Activated CD8-positive, alpha-beta T cell treated with anti-CD3 and anti-CD28 coated beads for 36 hours (primary cell): Measurements from ENCODE around the gene STIP1. TPM values are rescaled to one million over a fixed set of nuclear protein-coding genes. Genes with fewer than 3 reads are reported as not detected.

ENCODE experiments used
- ATAC-seq: fragments of 200-7000 bp; cut with Tn5 transposase; one replicate; pipeline ENCODE4 v1.10.0; 2021; ENCODE audit warnings: mild to moderate bottlenecking, moderate library complexity
- CTCF ChIA-PET: fragments of 350-600 bp; sonication (Branson Sonifier 250); formaldehyde crosslinking; loops from one replicate; lab custom pipeline; 2021; ENCODE audit warnings: antibody characterized with exemption; lab: Charles Lee
- POLR2A ChIA-PET: fragments of 350-600 bp; sonication (Branson Sonifier 250); formaldehyde crosslinking; loops from one replicate; lab custom pipeline; 2021; ENCODE audit warnings: antibody characterized with exemption; lab: Charles Lee
- DNase-seq: peaks from one replicate; pipeline ENCODE4 v3.0.0-alpha.2; 2020
- H3K27ac Mint-ChIP-seq: one replicate; pipeline ENCODE4 v1.8.0; 2021; ENCODE audit warnings: mild to moderate bottlenecking, mixed read lengths
- H3K27me3 Mint-ChIP-seq: one replicate; pipeline ENCODE4 v1.8.0; 2021; ENCODE audit warnings: mixed read lengths
- H3K36me3 Mint-ChIP-seq: one replicate; pipeline ENCODE4 v1.8.0; 2021; ENCODE audit warnings: low read depth, mixed read lengths
- H3K4me1 Mint-ChIP-seq: one replicate; pipeline ENCODE4 v1.8.0; 2021; ENCODE audit warnings: low read depth, mixed read lengths
- H3K4me3 Mint-ChIP-seq: one replicate; pipeline ENCODE4 v1.8.0; 2021; ENCODE audit warnings: mild to moderate bottlenecking, moderate library complexity, mixed read lengths
- H3K9me3 Mint-ChIP-seq: one replicate; pipeline ENCODE4 v1.8.0; 2021; ENCODE audit warnings: mixed read lengths
- CTCF ChIP-seq: fragments of 200-600 bp; IDR thresholded peaks from one replicate; pipeline ENCODE4 v1.8.0; 2022; ENCODE audit warnings: antibody characterized with exemption, mild to moderate bottlenecking
- intact Hi-C: fragments of 100-400 bp; cut with micrococcal nuclease; formaldehyde crosslinking; loops from one replicate; pipeline ENCODE4 v1.10.0; 2022
- total RNA-seq, 2 experiments: library from RNA; stranded (reverse); gene quantifications; one replicate each; pipeline ENCODE4 v1.2.3, GENCODE V29; 2021

Gene STIP1
- total RNA-seq, 2 experiments from 2014 or later: 396 to 416 TPM

GRCh38 chr11:64249563-64250414 lies 63.8 kb downstream of the STIP1 start:
- Mint-ChIP-seq H3K4me3 (peak overlapping the region; percentile 36), H3K27me3 (no peaks in the 10 kb centered on the region), H3K27ac (no peak overlapping the region), H3K4me1 (peaks cover 16% of the 10 kb centered on the region), H3K9me3 (no peaks in the 10 kb centered on the region), H3K36me3 (peaks cover 9% of the 10 kb centered on the region)
- no peak for TF ChIP-seq CTCF
- ChIA-PET CTCF (interaction anchor here (0.9 to 5.3 kb wide), 18 partner anchors 9 to 200 kb away, joined by 3 to 42 read pairs (median 4); partner anchors contain the start of genes BAD, CATSPERZ, FERMT3 and FKBP2), POLR2A (interaction anchor here (0.5 to 10.0 kb wide), 10 partner anchors 8 to 1256 kb away, joined by 3 to 132 read pairs (median 4); partner anchors contain the start of genes FERMT3 and FKBP2)
- DNase-seq (no peak), ATAC-seq (no peak)
- intact Hi-C loops: loop anchor here (10.0 kb wide), 1 partner anchor 55 kb away; the partner anchor contains the start of genes CATSPERZ and ESRRA

- Mint-ChIP-seq H3K27me3 (no peaks in the 10 kb centered on the region), H3K27ac (no peak overlapping the region), H3K4me3 (peak overlapping the region; percentile 78), H3K9me3 (no peaks in the 10 kb centered on the region), H3K36me3 (peaks cover 6% of the 10 kb centered on the region), H3K4me1 (peaks cover 16% of the 10 kb centered on the region)
- no peak for TF ChIP-seq CTCF
- ChIA-PET POLR2A (interaction anchor here (0.5 to 10.0 kb wide), 11 partner anchors 9 to 1255 kb away, joined by 3 to 132 read pairs (median 3); partner anchors contain the start of genes FERMT3 and FKBP2), CTCF (interaction anchor here (0.6 to 5.3 kb wide), 22 partner anchors 7 to 249 kb away, joined by 3 to 42 read pairs (median 4); partner anchors contain the start of genes BAD, CATSPERZ, FERMT3 and FKBP2)
- DNase-seq (no peak), ATAC-seq (no peak)
- intact Hi-C loops: no loop called here
These were observed 64.5 kb downstream of the STIP1 start for GRCh38 chr11:64250415-64251015.

GRCh38 chr11:64251016-64251752 lies 65.2 kb downstream of the STIP1 start, which contains the start of gene PLCB3:
TSS of gene PLCB3 (plus strand) at chr11:64251530. CDS start at chr11:64251650, 120 bp downstream.
- H3K27ac Mint-ChIP-seq: peak within 1 kb of the TSS; percentile 71
- peak; percentile 74 for ATAC-seq
- H3K27me3 Mint-ChIP-seq: no peaks in the 10 kb centered on the region
- H3K4me3 Mint-ChIP-seq: peak within 1 kb of the TSS; percentile 90
- POLR2A ChIA-PET: interaction anchor here (0.5 to 10.0 kb wide), 11 partner anchors 9 to 53 kb away, joined by 3 to 132 read pairs (median 3); partner anchors contain the start of genes FERMT3 and FKBP2
- peak; percentile 73 for TF ChIP-seq CTCF
- peaks cover 2% of the 10 kb centered on the region for H3K36me3 Mint-ChIP-seq
- H3K4me1 Mint-ChIP-seq: peaks cover 16% of the 10 kb centered on the region
- intact Hi-C loops: no loop called here
- CTCF ChIA-PET: interaction anchor here (0.6 to 5.3 kb wide), 25 partner anchors 8 to 249 kb away, joined by 3 to 42 read pairs (median 4); partner anchors contain the start of genes BAD, CATSPERZ, FERMT3 and FKBP2
- peak; percentile 53 for DNase-seq
- no peaks in the 10 kb centered on the region for H3K9me3 Mint-ChIP-seq

GRCh38 chr11:64251753-64252002 lies 65.7 kb downstream of the STIP1 start:
- no peak overlapping the region for H3K27ac Mint-ChIP-seq
- POLR2A ChIA-PET: interaction anchor here (1.0 to 10.0 kb wide), 4 partner anchors 18 to 47 kb away, joined by 3 to 132 read pairs (median 4); partner anchors contain the start of gene FERMT3
- H3K27me3 Mint-ChIP-seq: no peaks in the 10 kb centered on the region
- CTCF ChIA-PET: interaction anchor here (0.6 to 5.3 kb wide), 16 partner anchors 9 to 103 kb away, joined by 3 to 42 read pairs (median 5); partner anchors contain the start of genes CATSPERZ, FERMT3, PRDX5 and TRMT112
- intact Hi-C loops: no loop called here
- peaks cover 2% of the 10 kb centered on the region for H3K36me3 Mint-ChIP-seq
- H3K4me1 Mint-ChIP-seq: peaks cover 16% of the 10 kb centered on the region
- no peaks in the 10 kb centered on the region for H3K9me3 Mint-ChIP-seq
- no peak for ATAC-seq
- TF ChIP-seq CTCF: no peak
- H3K4me3 Mint-ChIP-seq: peak overlapping the region; percentile 90
- no peak for DNase-seq
